AG09309 (cell line): ENCODE measurements around the gene CCDC63.

Source experiments
- DNase-seq: peaks from one replicate; pipeline ENCODE4 v3.0.0-alpha.2; 2010; ENCODE audit warnings: low read depth
- H3K4me3 ChIP-seq: 2 replicates; pipeline ENCODE4 v1.5.1; 2011; ENCODE audit warnings: mild to moderate bottlenecking, low read depth, low read length, moderate library complexity; ENCODE audit not compliant: control insufficient read depth
- TF ChIP-seq, protein P1 (sequence below): IDR thresholded peaks from 2 replicates; pipeline ENCODE4 v1.5.1; 2011; ENCODE audit warnings: mild to moderate bottlenecking, low read depth, low read length, inconsistent platforms; ENCODE audit not compliant: insufficient read depth, control insufficient read depth; ENCODE audit errors: missing control alignments

CCDC63 gene

DNA sequence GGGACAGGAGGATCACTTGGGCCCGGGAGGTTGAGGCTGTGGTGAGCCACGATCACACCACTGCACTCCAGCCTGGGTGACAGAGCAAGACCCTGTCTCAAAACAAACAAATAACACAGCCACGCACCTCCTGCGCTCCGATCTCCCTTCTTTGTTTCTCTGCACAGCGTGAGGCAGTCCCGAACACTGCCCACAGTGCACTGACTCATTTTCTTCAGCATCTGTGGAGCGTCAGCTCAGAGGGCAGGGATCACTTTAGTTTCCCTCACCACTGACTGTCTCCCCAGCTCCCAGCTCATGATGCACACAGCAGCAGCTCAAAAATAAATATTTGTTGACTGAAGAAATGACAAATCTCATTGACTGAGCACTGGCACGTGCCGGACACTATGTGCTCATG is 74.5 kb downstream of the CCDC63 start:
- no peak overlapping the region for H3K4me3 ChIP-seq
- TF ChIP-seq, protein P1, sequence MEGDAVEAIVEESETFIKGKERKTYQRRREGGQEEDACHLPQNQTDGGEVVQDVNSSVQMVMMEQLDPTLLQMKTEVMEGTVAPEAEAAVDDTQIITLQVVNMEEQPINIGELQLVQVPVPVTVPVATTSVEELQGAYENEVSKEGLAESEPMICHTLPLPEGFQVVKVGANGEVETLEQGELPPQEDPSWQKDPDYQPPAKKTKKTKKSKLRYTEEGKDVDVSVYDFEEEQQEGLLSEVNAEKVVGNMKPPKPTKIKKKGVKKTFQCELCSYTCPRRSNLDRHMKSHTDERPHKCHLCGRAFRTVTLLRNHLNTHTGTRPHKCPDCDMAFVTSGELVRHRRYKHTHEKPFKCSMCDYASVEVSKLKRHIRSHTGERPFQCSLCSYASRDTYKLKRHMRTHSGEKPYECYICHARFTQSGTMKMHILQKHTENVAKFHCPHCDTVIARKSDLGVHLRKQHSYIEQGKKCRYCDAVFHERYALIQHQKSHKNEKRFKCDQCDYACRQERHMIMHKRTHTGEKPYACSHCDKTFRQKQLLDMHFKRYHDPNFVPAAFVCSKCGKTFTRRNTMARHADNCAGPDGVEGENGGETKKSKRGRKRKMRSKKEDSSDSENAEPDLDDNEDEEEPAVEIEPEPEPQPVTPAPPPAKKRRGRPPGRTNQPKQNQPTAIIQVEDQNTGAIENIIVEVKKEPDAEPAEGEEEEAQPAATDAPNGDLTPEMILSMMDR, result no peak
- DNase-seq, result peak; percentile 4

DNA sequence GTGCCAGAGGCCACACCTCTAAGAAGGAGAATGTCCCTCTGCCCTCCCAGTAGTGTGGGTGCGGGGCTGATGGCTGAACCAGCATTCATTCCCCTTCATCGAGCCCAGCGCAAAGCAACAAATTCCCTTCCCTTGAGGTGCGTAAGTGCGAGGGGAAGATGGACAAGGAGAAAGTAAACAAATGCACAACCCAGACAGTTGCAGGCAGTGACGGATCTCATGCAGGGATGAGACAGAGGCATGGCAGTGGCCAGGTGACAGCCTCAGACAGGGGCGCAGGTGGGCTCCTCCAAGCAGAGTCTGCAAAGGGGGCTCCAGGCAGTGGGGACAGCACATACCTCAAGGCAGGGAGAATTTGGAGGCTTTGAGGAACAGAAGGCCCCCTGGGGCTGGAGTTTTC is 75.9 kb downstream of the CCDC63 start:
- DNase-seq, result no peak
- TF ChIP-seq, protein P1, result no peak
- H3K4me3 ChIP-seq, result no peak overlapping the region

DNA sequence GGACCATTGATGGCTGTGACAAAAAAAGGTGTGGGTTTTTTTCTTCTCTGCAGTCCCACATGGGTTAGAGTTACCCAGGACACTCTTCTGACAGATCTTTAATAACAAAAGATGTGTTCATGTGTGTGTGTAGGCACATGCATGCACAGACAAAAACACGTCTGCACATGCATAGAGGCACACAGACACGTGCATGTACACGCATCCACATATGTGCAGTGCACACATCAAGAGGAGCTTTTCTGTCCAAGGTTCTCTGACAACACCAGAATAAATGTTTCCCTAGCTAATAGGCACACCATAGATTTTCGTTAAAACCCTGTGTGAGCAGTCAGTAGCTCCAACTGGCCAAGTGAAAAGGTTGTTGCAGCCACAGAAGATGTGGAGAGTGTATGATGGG is 76.4 kb downstream of the CCDC63 start:
- no peak for DNase-seq
- no peak overlapping the region for H3K4me3 ChIP-seq
- TF ChIP-seq, protein P1, result no peak

DNA sequence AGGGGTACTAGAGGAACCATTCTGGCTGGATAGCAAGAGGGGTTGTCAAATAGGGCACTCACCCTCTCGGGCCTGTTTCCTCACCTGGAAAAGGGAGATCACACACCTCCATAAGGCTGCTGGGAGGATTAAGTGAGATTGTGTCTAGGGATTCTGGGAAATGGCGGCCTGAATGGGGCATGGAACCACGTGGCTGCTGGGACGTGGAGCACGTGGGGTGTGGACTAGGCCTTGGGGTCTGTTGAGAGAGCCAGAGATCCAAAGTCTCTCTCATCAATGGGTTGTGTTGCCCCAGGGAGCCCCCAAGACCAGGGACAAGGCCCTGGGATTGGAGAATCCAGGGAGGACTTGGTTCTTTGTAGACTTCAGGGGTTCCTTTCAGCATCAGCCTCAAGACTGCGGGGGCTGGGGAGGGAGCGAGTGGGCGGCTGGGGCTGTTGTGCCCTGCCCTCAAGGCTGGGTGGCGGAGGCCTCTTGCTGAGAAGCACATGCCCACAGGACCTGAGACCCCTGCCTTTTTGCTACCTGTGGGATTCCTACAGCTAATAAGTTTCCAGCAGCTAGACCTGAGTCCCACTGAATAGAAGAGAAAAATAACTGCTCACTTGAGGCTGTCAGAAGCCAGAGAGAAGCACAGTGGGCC is 77.0 kb downstream of the CCDC63 start:
- DNase-seq, result no peak
- no peak overlapping the region for H3K4me3 ChIP-seq
- TF ChIP-seq, protein P1, result no peak

DNA sequence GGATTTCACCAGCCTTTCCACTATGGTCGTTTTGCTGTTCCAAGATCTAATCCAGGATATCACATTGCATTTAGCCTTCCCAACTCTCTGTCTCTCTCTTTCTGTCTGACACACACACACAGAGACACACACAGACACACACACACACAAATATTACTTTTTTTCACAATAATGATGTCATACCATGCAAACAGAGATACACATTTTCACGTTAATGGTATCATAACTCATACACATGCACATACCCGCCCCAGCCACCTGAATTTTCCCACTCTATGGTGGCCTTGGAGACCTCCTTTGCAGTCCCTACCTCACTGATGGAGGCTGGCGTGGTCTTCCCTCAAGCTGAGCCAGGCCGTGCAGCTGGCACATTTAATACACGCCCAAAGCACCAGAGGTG is 80.8 kb downstream of the CCDC63 start:
- no peak for DNase-seq
- TF ChIP-seq, protein P1, result no peak
- no peak overlapping the region for H3K4me3 ChIP-seq

DNA sequence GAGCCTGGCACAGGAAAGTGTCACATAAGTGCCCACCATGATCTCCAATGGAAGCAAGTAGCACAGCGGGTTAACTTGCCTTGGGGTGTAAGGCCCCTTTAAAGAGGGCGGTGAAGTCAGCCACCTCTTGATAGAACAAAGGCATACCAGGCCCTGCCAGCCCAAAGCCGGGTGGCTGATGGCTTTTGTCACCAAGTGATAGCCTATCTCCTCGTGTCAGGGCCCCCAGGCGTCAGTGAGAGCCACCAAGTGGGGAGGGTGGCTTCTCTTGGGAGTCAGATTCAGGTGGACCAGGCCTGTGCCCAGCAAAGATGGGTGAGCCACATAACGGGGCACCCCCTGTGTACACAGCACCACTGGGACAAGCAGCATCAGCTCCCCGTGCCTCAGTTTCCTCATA is 81.9 kb downstream of the CCDC63 start:
- no peak overlapping the region for H3K4me3 ChIP-seq
- no peak for DNase-seq
- TF ChIP-seq, protein P1, result no peak

DNA sequence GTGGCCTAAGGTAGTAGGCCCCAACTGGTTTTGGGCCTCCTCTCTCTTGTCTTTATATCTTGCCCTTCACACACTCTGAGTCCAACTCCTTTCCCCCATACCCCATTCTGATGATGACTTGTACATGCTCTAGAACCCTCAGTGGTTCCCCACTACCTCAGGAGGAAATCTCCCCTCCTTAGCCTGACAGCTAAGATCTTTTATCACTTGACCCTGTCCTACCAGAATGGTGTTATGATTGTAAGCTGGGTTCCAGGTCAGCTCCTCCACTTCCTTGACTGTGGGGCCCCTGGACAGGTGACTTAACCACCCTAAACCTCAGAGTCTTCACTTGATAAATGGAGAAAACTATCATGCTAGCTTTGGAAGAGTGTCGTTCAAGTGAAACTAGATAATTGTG is 83.0 kb downstream of the CCDC63 start:
- no peak for DNase-seq
- no peak overlapping the region for H3K4me3 ChIP-seq
- TF ChIP-seq, protein P1, result no peak
